Endothelial cell (in vitro differentiated cells): ENCODE results near the gene GALR1. TPM values are rescaled to one million over a fixed set of nuclear protein-coding genes. Genes with fewer than 3 reads are reported as not detected.
"Not testable (repeated sequence)": the region's sequence is repeated elsewhere in the genome, so short reads cannot be mapped to it uniquely, and the experiment has no call there.

Experiments used
- DNase-seq: peaks from one replicate; pipeline ENCODE4 v3.0.0; 2021; ENCODE audit warnings: low spot score
- H3K27ac Mint-ChIP-seq: one replicate; pipeline ENCODE4 v1.8.0; 2021; ENCODE audit warnings: mixed read lengths, inconsistent platforms; ENCODE audit not compliant: unreplicated experiment
- H3K27me3 Mint-ChIP-seq: one replicate; pipeline ENCODE4 v1.8.0; 2021; ENCODE audit warnings: mild to moderate bottlenecking, moderate library complexity, mixed read lengths, inconsistent platforms; ENCODE audit not compliant: unreplicated experiment
- H3K36me3 Mint-ChIP-seq: one replicate; pipeline ENCODE4 v1.8.0; 2021; ENCODE audit warnings: mild to moderate bottlenecking, low read depth, mixed read lengths, inconsistent platforms; ENCODE audit not compliant: unreplicated experiment
- H3K4me1 Mint-ChIP-seq: one replicate; pipeline ENCODE4 v1.8.0; 2021; ENCODE audit warnings: mild to moderate bottlenecking, mixed read lengths, inconsistent platforms; ENCODE audit not compliant: unreplicated experiment
- H3K4me3 Mint-ChIP-seq: one replicate; pipeline ENCODE4 v1.8.0; 2021; ENCODE audit warnings: mild to moderate bottlenecking, mixed read lengths, inconsistent platforms; ENCODE audit not compliant: unreplicated experiment
- H3K9me3 Mint-ChIP-seq: one replicate; pipeline ENCODE4 v1.8.0; 2021; ENCODE audit warnings: mixed read lengths, inconsistent platforms; ENCODE audit not compliant: unreplicated experiment
- CTCF ChIP-seq: fragments of 200-600 bp; sonication (generic); IDR thresholded peaks from one replicate; pipeline ENCODE4 v1.5.0; 2021; ENCODE audit warnings: antibody characterized with exemption; ENCODE audit not compliant: unreplicated experiment
- total RNA-seq: library from RNA; stranded (reverse); fragmentation: NEBNext Ultra II Directional; extraction: Animal tissue kit (Norgen Biotek cat#: 25700); gene quantifications from one replicate; pipeline ENCODE4 v1.2.1, GENCODE V29; 2021; ENCODE audit not compliant: unreplicated experiment

GALR1 gene
- total RNA-seq, 1 donor from 2014 or later, result not detected

GRCh38 chr18:77223653-77224052 lies 26.0 kb upstream of the GALR1 start:
- no peak for DNase-seq
- H3K27me3 Mint-ChIP-seq, result peaks cover 1% of the 10 kb centered on the region
- TF ChIP-seq CTCF, result no peak
- no peak overlapping the region for H3K27ac Mint-ChIP-seq
- H3K9me3 Mint-ChIP-seq, result no peaks in the 10 kb centered on the region
- no peaks in the 10 kb centered on the region for H3K4me1 Mint-ChIP-seq
- H3K4me3 Mint-ChIP-seq, result no peak overlapping the region
- no peaks in the 10 kb centered on the region for H3K36me3 Mint-ChIP-seq

GRCh38 chr18:77230645-77231044 lies 19.0 kb upstream of the GALR1 start:
- DNase-seq, result no peak
- Mint-ChIP-seq H3K4me1 (no peaks in the 10 kb centered on the region), H3K4me3 (no peak overlapping the region), H3K36me3 (no peaks in the 10 kb centered on the region), H3K27ac (no peak overlapping the region), H3K27me3 (peaks cover 2% of the 10 kb centered on the region), H3K9me3 (no peaks in the 10 kb centered on the region)
- TF ChIP-seq CTCF, result no peak

GRCh38 chr18:77234504-77235365 lies 14.9 kb upstream of the GALR1 start:
- no peaks in the 10 kb centered on the region for H3K4me1 Mint-ChIP-seq
- peaks cover 15% of the 10 kb centered on the region for H3K9me3 Mint-ChIP-seq
- no peak overlapping the region for H3K27ac Mint-ChIP-seq
- no peak overlapping the region for H3K4me3 Mint-ChIP-seq
- DNase-seq, result no peak
- peaks cover 2% of the 10 kb centered on the region for H3K27me3 Mint-ChIP-seq
- peaks cover 13% of the 10 kb centered on the region for H3K36me3 Mint-ChIP-seq
- no peak for TF ChIP-seq CTCF

GRCh38 chr18:77239285-77239684 lies 10.4 kb upstream of the GALR1 start:
- not testable (repeated sequence) for H3K27me3 Mint-ChIP-seq, DNase-seq, H3K27ac Mint-ChIP-seq, H3K4me1 Mint-ChIP-seq
- peak overlapping the region; percentile 33 for H3K4me3 Mint-ChIP-seq
- H3K9me3 Mint-ChIP-seq, result peaks cover 15% of the 10 kb centered on the region
- H3K36me3 Mint-ChIP-seq, result peaks cover 13% of the 10 kb centered on the region

GRCh38 chr18:77248873-77249568 lies 627 bp upstream of the GALR1 start:
- peaks cover 5% of the 10 kb centered on the region for H3K36me3 Mint-ChIP-seq
- no peak for DNase-seq
- H3K27ac Mint-ChIP-seq, result no peak overlapping the region
- peaks cover 24% of the 10 kb centered on the region for H3K27me3 Mint-ChIP-seq
- no peaks in the 10 kb centered on the region for H3K9me3 Mint-ChIP-seq
- no peak for TF ChIP-seq CTCF
- no peak overlapping the region for H3K4me3 Mint-ChIP-seq
- H3K4me1 Mint-ChIP-seq, result no peaks in the 10 kb centered on the region
